Measurements from ENCODE around the gene HRC.

The HRC gene

GRCh38 chr19:49117677-49118564 lies 37.3 kb downstream of the HRC start:
- no peak for ATAC-seq
- no peak for TF ChIP-seq ZNF70 (CRISPR knock-in tag; IDR thresholded peaks at IDR 0.05)
- no peak for TF ChIP-seq ZFP30 (CRISPR knock-in tag; IDR thresholded peaks at IDR 0.05)
- no peak for TF ChIP-seq TOX (CRISPR knock-in tag; IDR thresholded peaks at IDR 0.05; ENCODE audit: borderline replicate concordance)
- no peak for TF ChIP-seq ZNF565 (CRISPR knock-in tag; conservative IDR thresholded peaks at IDR 0.05; ENCODE audit: low read depth)
- TF ChIP-seq OSR1 (CRISPR knock-in tag; IDR thresholded peaks at IDR 0.05) = no peak
- TF ChIP-seq GLIS3 (CRISPR knock-in tag; IDR thresholded peaks at IDR 0.05) = no peak
- TF ChIP-seq CSDC2 (CRISPR knock-in tag; IDR thresholded peaks at IDR 0.05) = no peak
- no peak for TF ChIP-seq TSHZ2 (CRISPR knock-in tag; IDR thresholded peaks at IDR 0.05)
- TF ChIP-seq ISL1 (CRISPR knock-in tag; IDR thresholded peaks at IDR 0.05) = no peak
- TF ChIP-seq PATZ1 (CRISPR knock-in tag; IDR thresholded peaks at IDR 0.05; ENCODE audit: borderline replicate concordance) = no peak
- TF ChIP-seq POU6F1 (CRISPR knock-in tag; IDR thresholded peaks at IDR 0.05; ENCODE audit: borderline replicate concordance, low read depth) = no peak
- TF ChIP-seq ZNF8 (CRISPR knock-in tag; IDR thresholded peaks at IDR 0.05) = no peak
- TF ChIP-seq SNAI2 (CRISPR knock-in tag; IDR thresholded peaks at IDR 0.05) = no peak

- no peak for ATAC-seq
- TF ChIP-seq CSDC2 (CRISPR knock-in tag; IDR thresholded peaks at IDR 0.05) = no peak
- peak; percentile 96 for TF ChIP-seq ZFP3 (CRISPR knock-in tag; IDR thresholded peaks at IDR 0.05)
Observed at GRCh38 chr19:49116544-49116943, 38.7 kb downstream of the HRC start.

- TF ChIP-seq ZNF8 (CRISPR knock-in tag; IDR thresholded peaks at IDR 0.05) (no peak), GLIS3 (CRISPR knock-in tag; IDR thresholded peaks at IDR 0.05) (no peak), TOX (CRISPR knock-in tag; IDR thresholded peaks at IDR 0.05; ENCODE audit: borderline replicate concordance) (no peak), OSR1 (CRISPR knock-in tag; IDR thresholded peaks at IDR 0.05) (no peak), SNAI2 (CRISPR knock-in tag; IDR thresholded peaks at IDR 0.05) (no peak)
- ATAC-seq = peak; percentile 39
Observed at GRCh38 chr19:49114630-49115363, 40.4 kb downstream of the HRC start.

GRCh38 chr19:49113762-49114629 lies 41.2 kb downstream of the HRC start, which contains the start of gene LIN7B:
Gene LIN7B, plus strand, starts transcription at chr19:49114370. Its CDS starts 35 bp downstream, at chr19:49114405.
- ATAC-seq = peak; percentile 60
- no peak for TF ChIP-seq ZNF8 (CRISPR knock-in tag; IDR thresholded peaks at IDR 0.05)
- TF ChIP-seq CREB5 (CRISPR knock-in tag; IDR thresholded peaks at IDR 0.05; ENCODE audit: low read depth) = no peak
- TF ChIP-seq GLIS3 (CRISPR knock-in tag; IDR thresholded peaks at IDR 0.05) = no peak
- TF ChIP-seq ZC3H10 (CRISPR knock-in tag; IDR thresholded peaks at IDR 0.05) = no peak
- TF ChIP-seq RARB (CRISPR knock-in tag; IDR thresholded peaks at IDR 0.05) = no peak
- TF ChIP-seq CSRNP3 (CRISPR knock-in tag; IDR thresholded peaks at IDR 0.05) = no peak
- TF ChIP-seq ESRRG (CRISPR knock-in tag; IDR thresholded peaks at IDR 0.05) = no peak
- no peak for TF ChIP-seq ISL1 (CRISPR knock-in tag; IDR thresholded peaks at IDR 0.05)
- no peak for TF ChIP-seq TSHZ2 (CRISPR knock-in tag; IDR thresholded peaks at IDR 0.05)
